ENCODE results near the gene SENP3. TPM values are rescaled to one million over a fixed set of nuclear protein-coding genes. Genes with fewer than 3 reads are reported as not detected.

SENP3 gene
- total RNA-seq, 1 experiment from 2014 or later: 83.1 TPM

DNA sequence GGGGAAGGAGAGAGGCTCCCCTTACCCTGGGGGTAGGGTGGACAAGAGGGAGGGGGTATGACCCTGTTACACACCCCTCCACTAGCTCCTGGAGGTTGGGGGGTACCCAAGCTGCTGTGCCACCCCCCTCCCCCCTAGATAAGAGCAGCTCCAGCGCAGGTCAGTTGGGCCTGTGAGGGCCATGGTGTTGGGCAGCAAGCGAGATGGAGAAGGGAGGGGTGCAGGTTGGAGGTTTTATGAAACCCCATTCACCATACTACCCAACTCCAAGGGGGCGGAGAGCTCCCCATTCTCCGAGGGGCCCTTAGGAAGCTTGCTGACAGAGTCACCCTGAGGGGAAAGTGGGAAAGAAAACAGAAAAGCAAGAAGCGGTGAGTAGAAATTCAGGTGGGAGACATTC is 29.9 kb downstream of the SENP3 start:
- no CpG with 5 or more reads among the region's 5 CpGs for WGBS (ENCODE audit: extremely low coverage, insufficient read length, low lambda C conversion rate)

More for the DNA sequence above, 29.9 kb downstream of the SENP3 start:
- Histone ChIP-seq H2BK12ac (ENCODE audit: insufficient read length, low read depth, low read length) (no peak overlapping the region), H3K9ac (ENCODE audit: extremely low read depth, insufficient read length, low read length) (no peak overlapping the region), H4K91ac (ENCODE audit: insufficient read length, low read depth, low read length) (no peak overlapping the region), H3T11ph (ENCODE audit: low read length) (no peak overlapping the region), H3K79me2 (ENCODE audit: insufficient read depth, low read length) (no peaks in the 10 kb centered on the region), H2BK15ac (ENCODE audit: low read depth, low read length) (no peak overlapping the region), H4K20me1 (ENCODE audit: control insufficient read depth, insufficient read depth, insufficient read length) (no peaks in the 10 kb centered on the region), H2AK5ac (ENCODE audit: insufficient read length, low read length) (no peak overlapping the region), H3K23me2 (ENCODE audit: insufficient read length, low read depth, low read length, poor library complexity, severe bottlenecking) (peaks cover 10% of the 10 kb centered on the region), H3K27me3 (ENCODE audit: insufficient read depth, low read length) (no peaks in the 10 kb centered on the region), H3K27ac (ENCODE audit: insufficient read length, low read depth, low read length) (no peak overlapping the region), H3K56ac (ENCODE audit: insufficient read length, low read depth, low read length) (no peak overlapping the region), H3K4me2 (ENCODE audit: insufficient read depth, insufficient read length, low read length) (no peak overlapping the region), H2AFZ (ENCODE audit: low read length) (no peak overlapping the region), H3K18ac (ENCODE audit: insufficient read length, low read depth, low read length) (no peak overlapping the region), H2BK5ac (ENCODE audit: insufficient read length, low read length) (no peak overlapping the region), H3K9me3 (ENCODE audit: control insufficient read depth, low read depth, low read length) (no peaks in the 10 kb centered on the region), H2BK20ac (ENCODE audit: low read depth, low read length, poor library complexity, severe bottlenecking) (no peak overlapping the region), H2BK120ac (ENCODE audit: low read depth, low read length, poor library complexity, severe bottlenecking) (no peak overlapping the region), H3K14ac (ENCODE audit: insufficient read depth, low read length) (no peak overlapping the region), H3K23ac (ENCODE audit: insufficient read length, low read depth, low read length) (no peak overlapping the region), H4K8ac (replicated peaks; ENCODE audit: insufficient read length, low read depth, low read length) (no peak overlapping the region), H3K4ac (ENCODE audit: low read depth, low read length) (no peak overlapping the region), H3K79me1 (ENCODE audit: insufficient read depth, low read depth, low read length, poor library complexity, severe bottlenecking) (no peaks in the 10 kb centered on the region), H3K4me1 (ENCODE audit: insufficient read depth, low read length) (no peaks in the 10 kb centered on the region; the same call in 1 of the 2 replicates), H4K5ac (ENCODE audit: insufficient read length, low read depth, low read length) (no peak overlapping the region)
- TF ChIP-seq, protein P1, sequence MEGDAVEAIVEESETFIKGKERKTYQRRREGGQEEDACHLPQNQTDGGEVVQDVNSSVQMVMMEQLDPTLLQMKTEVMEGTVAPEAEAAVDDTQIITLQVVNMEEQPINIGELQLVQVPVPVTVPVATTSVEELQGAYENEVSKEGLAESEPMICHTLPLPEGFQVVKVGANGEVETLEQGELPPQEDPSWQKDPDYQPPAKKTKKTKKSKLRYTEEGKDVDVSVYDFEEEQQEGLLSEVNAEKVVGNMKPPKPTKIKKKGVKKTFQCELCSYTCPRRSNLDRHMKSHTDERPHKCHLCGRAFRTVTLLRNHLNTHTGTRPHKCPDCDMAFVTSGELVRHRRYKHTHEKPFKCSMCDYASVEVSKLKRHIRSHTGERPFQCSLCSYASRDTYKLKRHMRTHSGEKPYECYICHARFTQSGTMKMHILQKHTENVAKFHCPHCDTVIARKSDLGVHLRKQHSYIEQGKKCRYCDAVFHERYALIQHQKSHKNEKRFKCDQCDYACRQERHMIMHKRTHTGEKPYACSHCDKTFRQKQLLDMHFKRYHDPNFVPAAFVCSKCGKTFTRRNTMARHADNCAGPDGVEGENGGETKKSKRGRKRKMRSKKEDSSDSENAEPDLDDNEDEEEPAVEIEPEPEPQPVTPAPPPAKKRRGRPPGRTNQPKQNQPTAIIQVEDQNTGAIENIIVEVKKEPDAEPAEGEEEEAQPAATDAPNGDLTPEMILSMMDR (conservative IDR thresholded peaks at IDR 0.05): no peak
- no peak overlapping the region for H3K4me3 Mint-ChIP-seq
- peaks cover 21 to 45% of the 10 kb centered on the region in 2 experiments for H3K4me1 Mint-ChIP-seq
- H3K9me3 Mint-ChIP-seq: no peaks in the 10 kb centered on the region
- DNase-seq: no peak
- H3K27me3 Mint-ChIP-seq (ENCODE audit: low read depth): no peaks in the 10 kb centered on the region
- H3K27ac Mint-ChIP-seq: peak overlapping the region; percentile 79 to 98 (median 85); a peak in 5 of 7 replicates
- H3K36me3 Mint-ChIP-seq (ENCODE audit: insufficient read depth in 1 of 3, low read depth in 3 of 3): peaks cover 36 to 72% (median 66%) of the 10 kb centered on the region in 3 experiments
